ENCODE measurements around the gene USP2. TPM values are rescaled to one million over a fixed set of nuclear protein-coding genes. Genes with fewer than 3 reads are reported as not detected.

Gene USP2
- polyA plus RNA-seq, 5 donors = 2.0 to 6.2 (median 3.8) TPM

DNA sequence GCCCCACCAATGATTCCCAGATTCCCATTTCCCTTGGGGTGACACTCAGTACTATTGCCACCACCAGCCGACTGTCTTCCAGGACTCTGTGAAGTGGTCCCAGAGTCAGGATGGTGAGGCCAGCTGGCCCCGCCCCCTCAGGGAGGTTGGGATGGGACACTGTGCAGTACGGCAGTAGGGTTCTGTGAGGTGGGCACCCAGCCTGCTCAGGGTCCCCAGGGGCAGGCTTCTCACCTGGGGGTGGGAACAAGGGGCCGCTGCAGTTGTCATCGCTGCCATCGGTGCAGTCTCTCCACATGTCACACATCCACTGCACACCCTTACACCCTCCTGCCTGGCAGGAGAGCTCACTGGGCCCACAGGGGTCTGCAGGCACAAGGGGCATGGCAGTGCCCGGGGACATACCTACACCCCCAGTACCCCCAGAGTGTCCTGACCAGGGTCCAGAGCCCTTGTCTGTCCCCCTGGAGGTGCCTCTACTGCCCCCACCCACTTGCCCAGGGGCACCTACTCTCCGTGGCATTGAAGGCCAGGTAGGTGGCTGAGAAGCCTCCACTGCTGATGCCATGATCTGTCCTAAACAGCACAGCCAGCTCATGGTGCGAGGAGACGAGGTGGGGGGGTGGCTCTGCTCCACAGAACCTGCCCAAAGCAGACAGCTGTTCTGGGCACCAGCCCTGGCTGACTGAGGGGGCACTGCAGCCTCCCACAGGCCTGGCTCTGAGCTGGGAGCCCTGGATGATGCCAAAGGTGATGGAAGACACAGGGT is 38.9 kb downstream of the USP2 start:
- no peak for DNase-seq

- no peak for DNase-seq
These were observed 39.5 kb downstream of the USP2 start for GRCh38 chr11:119342023-119342300.

- no peak for DNase-seq
These were observed 40.1 kb downstream of the USP2 start for GRCh38 chr11:119341222-119342022.

DNA sequence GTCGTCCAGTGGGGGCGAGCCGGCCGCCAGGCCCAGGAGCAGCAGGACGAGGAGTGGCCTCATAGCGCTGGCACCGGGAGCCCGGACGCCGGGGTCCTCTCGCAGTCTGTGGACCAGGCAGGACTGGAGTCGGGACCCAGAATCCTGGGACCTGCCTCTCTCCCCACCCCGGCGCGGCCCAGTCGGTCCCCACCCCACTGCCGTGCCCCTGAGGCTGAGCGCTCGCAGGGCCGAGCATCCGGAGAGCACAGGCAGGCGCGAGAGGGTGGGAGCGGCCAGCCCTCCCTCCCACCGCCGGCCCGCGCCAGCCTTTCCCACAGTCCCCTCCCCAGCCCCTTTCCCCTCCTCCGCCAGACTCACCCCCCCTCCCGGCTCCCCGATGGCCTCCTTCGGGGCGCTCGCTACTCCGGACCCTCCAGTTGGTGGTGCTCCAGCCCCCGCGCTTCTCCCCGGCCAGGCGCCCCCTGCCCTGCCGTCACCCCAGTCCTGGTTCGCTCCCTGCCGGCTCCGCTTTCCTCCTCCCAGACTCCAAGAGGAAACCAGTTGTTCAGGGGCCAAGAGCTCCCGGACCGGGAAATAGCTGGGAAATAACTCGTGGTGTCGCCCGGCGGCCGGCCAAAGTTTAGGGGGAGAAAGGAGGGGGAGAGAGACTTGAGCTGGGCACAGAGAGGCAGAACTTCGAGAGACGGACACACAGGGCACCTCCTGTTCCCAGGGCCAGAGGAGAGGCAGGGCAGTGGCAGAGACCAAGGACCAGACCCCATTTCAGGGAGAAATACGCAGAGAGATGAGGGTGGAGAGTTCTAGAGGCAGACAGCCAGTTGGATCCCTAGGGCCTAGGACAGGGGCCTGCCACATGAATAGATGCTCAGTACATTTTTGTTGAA is 40.9 kb downstream of the USP2 start, which contains the start of gene C1QTNF5:
C1QTNF5 (minus strand) TSS at position 549 of the 887 bp plus-strand sequence; CDS start at position 63, 486 bp downstream.
- peak; percentile 90 to 92 for DNase-seq

DNA sequence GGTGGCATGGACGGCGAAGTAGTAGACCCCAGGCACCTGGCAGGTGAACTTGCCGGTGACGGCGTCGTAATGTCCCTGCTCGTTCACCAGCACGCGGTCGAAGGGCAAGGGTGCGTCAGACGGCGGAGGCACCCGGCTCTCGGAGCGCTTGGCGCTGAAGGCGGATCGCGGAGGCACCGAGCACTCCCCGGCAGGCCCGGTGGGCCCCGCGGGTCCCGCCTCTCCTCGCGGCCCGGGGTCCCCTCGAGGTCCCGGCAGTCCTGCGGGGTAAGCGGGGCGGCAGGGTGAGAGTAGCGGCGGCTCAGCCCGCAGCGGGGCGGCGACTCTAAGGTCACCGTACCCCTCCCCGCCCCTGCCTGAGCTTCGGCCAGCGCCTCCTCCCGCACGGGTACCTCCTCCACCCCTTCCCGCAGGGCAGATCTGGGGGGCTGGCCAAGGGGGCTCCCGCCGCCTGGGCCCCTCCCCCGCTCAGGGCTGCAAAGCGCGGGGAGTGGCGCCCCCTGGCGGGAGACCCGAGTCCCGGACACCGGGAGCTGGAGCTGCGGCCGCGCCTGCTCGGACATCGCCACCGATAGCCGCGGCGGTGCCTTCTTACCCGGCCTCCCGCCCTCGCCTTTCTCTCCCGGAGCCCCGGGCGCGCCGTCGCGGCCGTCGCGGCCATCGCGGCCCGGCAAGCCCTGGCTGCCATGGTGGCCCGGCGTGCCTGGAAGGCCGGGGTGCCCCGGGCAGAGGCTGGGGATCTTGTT is 41.7 kb downstream of the USP2 start:
- DNase-seq = peak in 1 of 2 donors; percentile 71

- no peak for DNase-seq
These were observed 42.4 kb downstream of the USP2 start for GRCh38 chr11:119338965-119339588.

GRCh38 chr11:119338318-119338890 is 43.1 kb downstream of the USP2 start:
- DNase-seq = peak in 1 of 2 donors; percentile 72

GRCh38 chr11:119337581-119338317 is 43.7 kb downstream of the USP2 start:
- DNase-seq = no peak

DNA sequence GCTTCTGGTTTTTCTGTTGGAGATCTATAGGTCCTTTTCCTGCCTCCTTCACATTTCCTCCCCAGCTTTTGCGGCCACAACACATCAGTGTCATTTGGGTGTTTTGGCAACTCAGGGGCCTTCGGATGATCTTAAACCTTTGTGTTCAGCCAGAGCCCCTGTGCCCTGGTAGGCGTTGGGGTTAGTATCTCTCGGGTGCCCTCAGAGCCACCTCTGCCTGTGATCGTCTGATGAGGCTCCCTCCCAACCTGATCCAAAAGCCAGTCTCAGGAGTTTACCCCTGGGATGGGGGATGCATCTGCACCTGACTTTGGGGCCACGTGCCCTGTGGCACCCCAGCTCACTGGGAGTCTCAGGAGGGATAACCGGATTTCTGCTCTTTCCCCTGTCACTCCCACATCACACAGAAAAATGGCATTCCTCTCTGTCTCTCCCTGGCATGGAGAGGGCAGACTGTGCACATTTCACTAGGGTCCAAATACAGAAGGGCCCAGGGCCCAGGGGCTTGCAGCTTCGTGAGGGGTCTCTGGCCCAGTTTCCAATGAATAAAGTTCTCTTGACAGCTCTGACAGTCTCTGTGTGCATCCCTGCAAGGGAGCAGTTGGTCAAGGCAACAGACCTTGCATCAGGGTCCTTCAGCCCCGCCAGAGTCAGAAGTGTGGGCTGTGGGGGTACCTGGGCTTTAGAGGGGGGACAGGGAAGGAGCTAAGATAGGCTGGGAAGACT is 44.6 kb downstream of the USP2 start:
- DNase-seq = no peak

GRCh38 chr11:119335655-119336543 is 45.6 kb downstream of the USP2 start:
- DNase-seq = no peak

- no peak for DNase-seq
These were observed 46.3 kb downstream of the USP2 start for GRCh38 chr11:119335091-119335654.

GRCh38 chr11:119334174-119334930 is 47.1 kb downstream of the USP2 start, which contains the start of gene RNF26:
RNF26 (plus strand) TSS chr11:119334527; CDS start chr11:119335123, 596 bp downstream.
- peak; percentile 94 to 97 for DNase-seq

DNA sequence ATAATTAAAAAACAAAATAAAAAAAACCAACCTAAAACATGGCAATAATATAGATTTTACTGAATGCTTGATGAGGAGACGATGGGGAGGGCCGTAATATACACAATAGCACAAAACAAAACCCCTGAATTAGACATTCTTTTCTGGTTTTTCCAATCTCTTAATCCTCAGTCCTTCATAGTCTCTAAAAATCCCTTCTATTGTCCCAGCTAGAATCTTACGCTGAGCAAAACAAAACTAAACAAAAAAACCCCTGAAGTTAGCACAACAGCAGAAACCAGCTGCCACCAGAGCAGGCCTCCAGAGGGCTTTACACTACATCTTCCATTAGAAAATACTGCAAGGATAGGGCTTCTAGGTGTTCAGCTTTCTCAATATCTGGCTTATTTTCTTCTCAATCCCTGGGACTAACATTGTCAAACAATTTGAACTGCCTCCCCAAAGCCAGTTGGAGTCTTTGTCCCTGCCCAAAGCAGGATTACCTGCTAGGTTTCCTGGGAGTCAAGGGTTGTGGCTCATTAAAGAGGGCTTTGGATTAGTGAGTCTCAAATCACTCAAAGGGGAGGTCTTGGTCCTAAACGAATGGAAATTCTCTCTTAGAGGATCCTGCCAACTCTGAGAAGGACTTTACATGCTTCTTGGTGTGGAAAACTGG is 49.3 kb downstream of the USP2 start:
- DNase-seq = no peak

GRCh38 chr11:119330237-119330636 is 51.3 kb downstream of the USP2 start:
- no peak for DNase-seq

GRCh38 chr11:119329320-119329719 is 52.2 kb downstream of the USP2 start:
- no peak for DNase-seq

DNA sequence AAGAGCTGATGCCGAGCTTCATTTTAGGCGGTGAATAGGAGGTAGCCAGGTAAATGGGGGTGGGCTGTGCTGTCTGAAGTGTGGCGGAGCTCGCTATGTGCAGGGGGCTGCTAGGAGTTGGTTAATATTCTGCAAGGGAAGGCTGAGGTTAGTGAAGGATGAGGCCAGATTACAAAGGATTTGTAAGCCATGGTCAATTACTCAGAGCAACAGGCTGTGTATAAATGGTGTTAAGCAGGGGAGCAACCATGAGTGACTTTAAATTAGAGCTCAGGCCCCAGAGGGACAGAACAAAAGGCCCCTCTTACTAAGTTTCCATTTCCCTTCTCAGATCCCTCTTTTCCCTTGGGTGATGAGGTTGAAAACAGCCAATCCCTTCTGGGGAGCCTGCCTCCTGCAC is 57.3 kb downstream of the USP2 start:
- DNase-seq = no peak

All from right lung (tissue), 5 donors.